ENCODE data around the gene NRARP.

The NRARP gene

GRCh38 chr9:137271696-137272076, 30.4 kb downstream of the NRARP start:
- H3K4me3 ChIP-seq (ENCODE audit: low read length), result no peak overlapping the region

GRCh38 chr9:137270929-137271695, 31.0 kb downstream of the NRARP start:
- no peak for DNase-seq (ENCODE audit: low read depth)
- H3K4me3 ChIP-seq (ENCODE audit: low read length), result no peak overlapping the region
- TF ChIP-seq CTCF (IDR thresholded peaks at IDR 0.05; ENCODE audit: insufficient read depth, low read depth, low read length, missing control alignments), result no peak

More at GRCh38 chr9:137271696-137272076, 30.4 kb downstream of the NRARP start:
- no peak for TF ChIP-seq CTCF (IDR thresholded peaks at IDR 0.05; ENCODE audit: insufficient read depth, low read depth, low read length, missing control alignments)
- no peak for DNase-seq (ENCODE audit: low read depth)

DNA sequence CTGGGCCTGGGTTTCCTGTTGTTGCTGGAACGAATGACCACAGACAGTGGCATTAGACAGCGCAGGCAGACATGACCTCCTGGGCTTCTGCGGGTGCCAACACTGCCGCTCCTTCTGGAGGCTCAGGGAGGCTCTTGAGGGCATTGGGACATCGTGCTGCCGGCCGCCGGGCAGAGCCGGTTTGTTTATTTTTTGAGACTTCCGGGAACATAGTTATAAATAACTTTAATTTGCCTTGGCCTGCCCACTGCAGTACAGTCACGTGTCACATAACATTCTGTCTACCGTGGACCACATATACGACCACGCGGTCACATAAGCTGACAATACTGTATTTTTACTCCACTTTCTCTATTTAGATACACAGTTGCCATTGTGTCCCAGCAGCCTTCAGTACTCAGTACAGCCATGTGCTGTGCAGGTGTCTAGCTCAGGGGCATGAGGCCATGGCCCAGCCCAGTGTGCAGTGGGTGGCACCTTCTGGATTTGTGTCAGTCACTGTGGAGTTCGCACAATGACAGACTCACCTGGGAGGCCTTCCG, 32.8 kb downstream of the NRARP start:
- no peak overlapping the region for H3K4me3 ChIP-seq (ENCODE audit: low read length)
- no peak for TF ChIP-seq CTCF (IDR thresholded peaks at IDR 0.05; ENCODE audit: insufficient read depth, low read depth, low read length, missing control alignments)
- peak; percentile 36 for DNase-seq (ENCODE audit: low read depth)

DNA sequence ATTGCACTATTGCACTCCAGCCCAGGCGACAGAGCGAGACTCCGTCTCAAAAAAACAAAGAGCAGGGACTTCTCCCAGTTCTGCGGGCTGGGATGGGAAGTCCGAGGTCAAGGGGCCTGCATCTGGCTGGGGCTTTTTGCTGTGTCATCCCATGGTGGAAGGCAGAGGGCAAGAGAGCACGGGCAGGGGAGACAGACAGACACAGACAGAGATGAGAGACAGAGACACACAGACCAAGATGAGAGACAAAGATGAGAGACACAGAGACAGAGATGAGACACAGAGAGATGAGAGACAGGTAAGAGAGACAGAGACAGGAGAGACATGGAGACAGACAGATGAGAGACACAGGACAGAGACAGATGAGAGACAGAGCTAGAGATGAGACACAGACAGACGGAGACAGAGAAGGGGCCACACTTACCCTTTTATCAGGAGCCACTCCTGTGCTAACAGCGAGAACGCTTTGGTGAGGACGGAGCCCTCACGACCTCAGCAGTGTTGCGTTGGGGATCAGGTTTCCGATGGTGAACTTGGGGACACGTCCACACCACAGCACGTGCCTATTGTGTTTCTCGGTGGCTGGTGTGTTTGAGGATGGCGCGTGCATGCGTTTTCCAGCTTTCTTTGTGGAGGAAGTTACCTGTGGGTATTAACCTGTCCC, 33.4 kb downstream of the NRARP start:
- no peak overlapping the region for H3K4me3 ChIP-seq (ENCODE audit: low read length)
- no peak for DNase-seq (ENCODE audit: low read depth)
- no peak for TF ChIP-seq CTCF (IDR thresholded peaks at IDR 0.05; ENCODE audit: insufficient read depth, low read depth, low read length, missing control alignments)

DNA sequence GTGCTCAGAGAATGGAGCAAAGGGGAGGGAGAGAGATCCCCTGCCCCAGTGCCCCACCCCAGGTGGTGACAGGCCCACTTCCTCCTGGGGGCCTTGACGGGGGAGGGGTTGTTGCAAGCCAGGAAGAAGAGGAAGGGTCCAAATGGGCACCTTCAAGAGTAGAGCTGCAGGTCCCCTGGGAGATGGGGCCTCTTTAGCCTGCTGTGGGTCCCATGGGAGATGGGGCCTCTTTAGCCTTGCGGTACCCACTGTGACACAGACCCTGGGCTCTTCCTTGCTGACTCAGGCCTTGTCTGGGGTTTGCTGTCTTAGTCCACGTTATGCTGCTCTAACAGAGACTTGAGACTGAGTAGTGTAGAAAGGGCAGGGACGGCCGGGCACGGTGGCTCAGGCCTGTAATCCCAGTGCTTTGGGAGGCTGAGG, 34.1 kb downstream of the NRARP start:
- TF ChIP-seq CTCF (IDR thresholded peaks at IDR 0.05; ENCODE audit: insufficient read depth, low read depth, low read length, missing control alignments), result no peak
- DNase-seq (ENCODE audit: low read depth), result no peak
- H3K4me3 ChIP-seq (ENCODE audit: low read length), result no peak overlapping the region

GRCh38 chr9:137266585-137267453, 35.3 kb downstream of the NRARP start:
- DNase-seq (ENCODE audit: low read depth), result no peak
- H3K4me3 ChIP-seq (ENCODE audit: low read length), result no peak overlapping the region
- no peak for TF ChIP-seq CTCF (IDR thresholded peaks at IDR 0.05; ENCODE audit: insufficient read depth, low read depth, low read length, missing control alignments)
